HG03025 (cell line): ENCODE results near the gene ACOT7.
A peak's percentile ranks its signal among the peaks of the same experiment; 100 is the strongest.
"Not testable (repeated sequence)": the region's sequence is repeated elsewhere in the genome, so short reads cannot be mapped to it uniquely, and the experiment has no call there.

Source experiments
- ATAC-seq: cut with Tn5 transposase; IDR thresholded peaks from one replicate; pipeline ENCODE4 v1.9.1; 2021; ENCODE audit warnings: mild to moderate bottlenecking, moderate library complexity; ENCODE audit not compliant: unreplicated experiment, low FRiP score

ACOT7 gene

DNA sequence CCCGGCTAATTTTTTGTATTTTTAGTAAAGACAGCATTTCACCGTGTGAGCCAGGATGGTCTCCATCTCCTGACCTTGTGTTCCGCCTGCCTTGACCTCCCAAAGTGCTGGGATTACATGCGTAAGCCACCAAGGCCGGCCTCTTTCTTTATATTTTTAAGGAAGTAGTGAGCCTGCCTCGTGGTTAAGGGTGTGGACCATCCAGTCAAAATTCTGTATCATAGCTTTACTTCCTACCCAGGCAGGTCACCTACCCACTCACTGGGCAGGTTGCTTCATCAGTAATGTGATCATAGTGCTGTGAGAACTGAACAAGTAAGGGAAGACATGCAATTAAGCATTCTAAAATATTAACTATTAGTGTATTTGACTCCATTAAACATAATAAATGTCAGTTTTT lies 8.1 kb upstream of the ACOT7 start:
- ATAC-seq: no peak

DNA sequence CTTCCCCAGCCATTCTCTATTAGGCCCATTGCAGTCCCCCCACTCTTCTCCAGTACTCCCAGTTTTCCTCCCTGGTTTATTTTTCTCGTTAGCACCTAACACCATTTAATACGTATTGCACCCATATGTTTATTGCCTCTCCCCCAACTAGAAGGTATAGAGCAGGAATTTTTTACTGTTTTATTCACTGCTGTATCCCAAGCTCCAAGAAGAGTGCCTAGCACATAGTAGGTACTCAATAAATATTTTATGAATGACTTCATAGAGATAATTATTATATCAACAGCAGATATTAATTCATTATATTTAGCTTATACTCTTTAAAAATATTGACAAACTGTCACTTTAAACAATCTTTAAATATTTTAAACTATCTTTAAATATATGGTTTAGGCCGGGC lies 5.7 kb upstream of the ACOT7 start:
- ATAC-seq: no peak

DNA sequence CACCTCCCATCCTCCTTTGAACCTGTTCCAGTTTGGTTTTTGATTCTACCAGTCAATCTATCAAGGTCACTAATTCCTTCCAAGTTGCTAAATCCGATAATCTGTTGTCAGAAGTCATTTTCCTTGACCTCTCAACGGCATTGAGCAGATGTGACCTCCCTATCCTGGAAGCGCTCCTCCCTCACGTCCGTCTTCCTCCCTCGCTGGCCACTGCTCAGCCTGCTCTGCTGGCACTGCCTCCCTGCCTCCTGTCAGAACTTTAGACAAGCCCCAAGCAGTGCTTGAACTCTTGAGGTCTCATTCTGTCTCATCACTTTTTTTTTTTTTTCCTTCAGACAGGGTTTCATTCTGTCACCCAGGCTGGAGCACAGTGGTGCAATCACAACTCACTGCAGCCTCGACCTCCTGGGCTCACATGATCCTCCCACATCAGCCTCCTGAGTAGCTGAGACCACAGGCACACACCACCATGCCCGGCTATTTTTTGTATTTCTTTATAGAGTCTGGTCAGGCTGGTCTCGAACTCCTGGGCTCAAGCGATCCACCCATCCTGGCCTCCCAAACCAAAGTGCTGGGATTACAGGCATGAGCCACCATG lies 4.4 kb upstream of the ACOT7 start:
- no peak for ATAC-seq

DNA sequence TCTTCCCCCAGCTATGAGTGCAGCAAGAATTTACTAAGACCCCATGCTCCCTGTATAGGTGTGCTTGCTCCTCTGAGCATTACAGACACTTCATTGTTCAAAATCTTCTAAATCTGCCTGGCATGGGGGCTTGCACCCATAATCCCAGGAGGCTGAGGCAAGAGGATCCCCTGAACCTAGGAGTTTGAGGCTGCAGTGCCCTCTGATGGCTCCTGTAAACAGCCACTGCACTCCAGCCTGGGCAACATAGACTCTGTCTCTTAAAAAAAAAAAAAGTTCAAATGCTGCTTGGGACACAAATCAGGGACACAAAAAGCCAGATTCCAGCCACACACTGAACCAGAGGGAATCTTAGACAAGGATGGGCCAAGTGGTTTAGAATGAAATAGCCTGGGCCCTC lies 3.4 kb upstream of the ACOT7 start:
- ATAC-seq: no peak

DNA sequence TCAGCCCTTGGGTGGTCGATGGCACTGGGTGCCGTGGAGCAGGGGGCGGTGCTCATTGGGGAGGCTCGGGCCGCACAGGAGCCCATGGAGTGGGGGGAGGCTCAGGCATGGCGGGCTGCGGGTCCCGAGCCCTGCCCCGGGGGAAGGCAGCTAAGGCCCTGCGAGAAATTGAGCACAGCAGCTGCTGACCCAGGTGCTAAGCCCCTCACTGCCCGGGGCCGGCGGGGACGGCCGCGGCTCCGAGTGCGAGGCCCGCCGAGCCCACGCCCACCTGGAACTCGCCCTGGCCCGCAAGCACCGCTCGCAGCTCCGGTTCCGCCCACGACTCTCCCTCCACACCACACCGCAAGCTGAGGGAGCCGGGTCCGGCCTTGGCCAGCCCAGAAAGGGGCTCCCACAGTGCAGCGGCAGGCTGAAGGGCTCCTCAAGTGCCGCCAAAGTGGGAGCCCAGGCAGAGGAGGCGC lies 2.2 kb upstream of the ACOT7 start:
- ATAC-seq: not testable (repeated sequence)

DNA sequence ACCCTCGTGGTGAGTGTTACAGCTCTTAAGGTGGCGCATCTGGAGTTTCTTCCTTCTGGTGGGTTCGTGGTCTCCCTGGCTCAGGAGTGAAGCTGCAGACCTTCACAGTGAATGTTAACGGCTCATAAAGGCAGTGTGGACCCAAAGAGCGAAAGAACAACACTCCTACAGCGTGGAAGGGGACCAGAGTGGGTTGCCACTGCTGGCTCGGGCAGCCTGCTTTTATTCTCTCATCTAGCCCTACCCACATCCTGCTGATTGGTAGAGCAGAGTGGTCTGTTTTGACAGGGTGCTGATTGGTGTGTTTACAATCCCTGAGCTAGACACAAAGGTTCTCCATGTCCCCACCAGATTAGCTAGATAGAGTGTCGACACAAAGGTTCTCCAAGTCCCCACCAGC lies 1.6 kb upstream of the ACOT7 start:
- ATAC-seq: not testable (repeated sequence)

DNA sequence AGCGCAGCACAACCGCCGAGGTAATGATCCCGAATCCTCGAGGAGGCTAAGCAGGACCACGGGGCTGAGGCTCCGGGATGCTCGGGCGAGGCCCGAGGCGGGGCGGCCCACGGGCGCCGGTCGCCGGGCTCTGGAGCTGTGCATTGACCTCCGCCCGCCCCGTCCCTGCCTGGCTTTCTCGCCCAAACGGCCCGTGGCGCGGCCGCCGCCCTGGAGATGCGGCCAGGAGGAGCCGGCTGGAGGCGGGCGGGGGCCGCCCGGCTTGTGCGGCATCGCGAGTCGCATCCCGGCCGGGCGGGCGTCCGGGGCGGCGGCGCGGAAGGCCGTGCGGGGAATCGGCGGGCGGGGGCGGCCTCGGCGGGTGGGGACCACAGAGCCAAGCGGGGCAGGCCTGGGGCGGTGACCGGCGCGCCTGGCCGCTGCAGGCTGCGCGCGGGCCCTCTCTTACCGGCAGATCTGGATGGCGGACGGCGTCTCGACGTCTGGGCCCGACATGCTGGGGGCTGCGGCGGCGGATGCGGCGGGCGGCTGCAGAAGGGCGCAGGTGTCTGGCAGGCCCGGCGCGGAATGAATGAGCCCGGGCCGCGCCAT lies 663 bp downstream of the ACOT7 start:
- ATAC-seq: peak; percentile 18

DNA sequence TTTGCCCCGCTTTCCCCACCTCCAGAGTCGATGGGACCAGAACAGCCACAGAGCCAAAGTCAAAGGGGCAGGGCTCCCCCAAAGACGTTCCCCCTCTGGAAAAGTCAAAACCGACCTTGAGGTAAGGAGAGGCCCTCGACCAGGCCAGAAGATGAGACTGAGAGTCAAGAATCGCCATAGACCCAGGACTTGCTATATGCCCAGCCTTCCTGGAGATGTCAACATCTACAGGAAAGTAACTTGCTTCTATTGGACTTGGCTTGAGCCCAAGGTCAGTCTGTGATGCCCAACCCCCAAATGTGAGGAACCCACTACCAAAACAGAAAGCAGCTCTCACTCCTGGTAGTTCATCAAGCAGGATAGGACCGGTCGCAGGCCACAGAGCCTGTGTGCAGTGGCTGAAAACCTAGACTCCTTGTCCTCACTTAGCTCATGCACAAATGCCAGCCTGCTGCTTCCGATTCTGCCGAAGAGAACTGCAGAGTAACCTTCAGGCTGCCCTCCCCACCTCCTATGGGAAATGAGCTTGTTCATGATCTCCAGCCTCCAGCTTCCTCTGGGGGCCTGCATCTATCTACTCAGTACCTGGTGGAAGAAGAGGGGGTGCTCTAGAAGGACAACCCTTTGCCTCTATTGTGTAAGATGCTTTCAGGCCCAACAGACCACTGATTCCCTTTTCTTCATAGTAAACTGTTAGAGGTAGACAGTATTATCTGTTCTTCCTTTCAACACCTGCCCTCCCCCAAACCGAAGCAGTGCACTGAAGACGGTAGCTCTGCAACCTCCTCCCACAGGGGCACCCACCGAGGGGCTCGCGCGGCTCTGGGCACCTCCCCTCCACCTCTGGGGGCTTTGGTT lies 1.4 kb downstream of the ACOT7 start:
- ATAC-seq: no peak

DNA sequence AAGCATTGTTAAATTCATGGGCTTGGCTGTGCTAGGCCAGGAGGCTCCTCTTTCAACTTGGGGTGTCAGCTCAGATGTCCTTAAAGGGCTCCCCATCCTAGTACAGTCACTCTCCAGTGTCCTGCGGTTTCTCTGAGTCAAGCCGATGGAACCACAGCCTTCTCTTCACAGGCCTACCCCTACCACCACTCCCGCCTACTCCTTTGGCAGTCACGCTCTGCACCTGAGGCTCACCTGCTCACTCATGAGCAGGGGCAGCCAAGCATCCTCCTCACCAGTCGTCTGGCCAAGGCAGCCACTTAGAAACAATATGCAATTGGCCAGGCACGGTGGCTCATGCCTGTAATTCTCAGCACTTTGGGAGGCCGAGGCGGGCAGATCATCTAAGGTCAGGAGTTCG lies 3.6 kb downstream of the ACOT7 start:
- no peak for ATAC-seq

DNA sequence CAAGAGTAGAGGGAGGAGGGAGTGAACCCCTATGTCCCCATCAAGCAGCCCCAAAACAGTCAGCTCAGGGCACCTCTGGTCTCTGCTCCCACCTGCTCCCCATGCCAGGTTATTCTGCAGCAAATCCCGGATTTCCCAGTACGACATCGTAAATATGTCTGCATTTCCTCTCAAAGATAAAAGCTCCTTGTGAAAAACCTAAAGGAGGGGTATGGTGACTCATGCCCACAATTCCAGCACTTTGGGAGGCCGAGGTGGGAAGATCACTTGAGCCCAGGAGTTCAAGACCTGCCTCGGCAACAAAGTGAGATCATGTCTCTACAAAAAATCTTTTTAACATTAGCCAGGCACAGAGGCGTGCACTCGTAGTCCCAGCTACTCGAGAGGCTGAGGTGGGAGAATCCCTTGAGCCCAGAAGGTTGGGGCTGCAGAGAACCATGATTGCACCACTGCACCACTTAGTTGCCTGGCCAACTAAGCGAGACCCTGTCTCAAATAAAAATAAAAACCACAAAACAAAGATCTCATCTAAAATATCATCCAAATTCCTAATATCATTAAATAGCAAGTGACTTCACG lies 7.1 kb downstream of the ACOT7 start:
- ATAC-seq: no peak

DNA sequence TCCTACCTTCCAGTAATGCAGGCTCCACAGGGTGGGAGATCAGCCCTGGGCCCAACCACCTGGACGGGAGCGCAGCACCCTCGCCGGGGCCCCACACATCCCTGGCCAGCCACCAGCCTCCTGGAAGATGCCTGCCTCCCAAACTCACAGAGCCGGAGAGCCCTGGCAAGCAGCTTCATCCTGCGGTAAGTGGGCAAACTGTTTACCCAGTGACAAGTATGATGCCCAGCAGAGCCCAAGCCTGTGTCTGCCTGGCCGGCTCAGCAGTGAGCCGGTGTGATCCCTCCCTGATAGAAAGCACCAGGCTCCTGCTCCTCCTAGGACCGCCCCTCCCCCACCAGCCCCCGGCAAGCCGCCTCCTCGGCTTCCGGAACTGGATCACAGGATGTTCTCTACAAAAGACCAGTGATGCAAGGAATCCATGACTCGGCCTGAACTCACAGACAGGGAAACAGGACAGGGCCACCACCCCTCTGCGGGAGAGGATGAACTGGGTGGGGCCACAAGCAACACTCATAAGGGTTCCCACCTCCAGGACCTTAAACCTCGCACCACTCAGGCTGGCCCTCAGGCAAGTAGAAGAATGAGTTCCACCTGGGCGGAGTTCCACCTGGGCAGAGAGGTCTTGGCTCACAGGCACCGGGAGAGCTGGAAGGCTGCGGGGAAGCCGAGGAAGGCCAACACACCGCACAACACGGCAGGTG lies 7.9 kb downstream of the ACOT7 start:
- no peak for ATAC-seq

DNA sequence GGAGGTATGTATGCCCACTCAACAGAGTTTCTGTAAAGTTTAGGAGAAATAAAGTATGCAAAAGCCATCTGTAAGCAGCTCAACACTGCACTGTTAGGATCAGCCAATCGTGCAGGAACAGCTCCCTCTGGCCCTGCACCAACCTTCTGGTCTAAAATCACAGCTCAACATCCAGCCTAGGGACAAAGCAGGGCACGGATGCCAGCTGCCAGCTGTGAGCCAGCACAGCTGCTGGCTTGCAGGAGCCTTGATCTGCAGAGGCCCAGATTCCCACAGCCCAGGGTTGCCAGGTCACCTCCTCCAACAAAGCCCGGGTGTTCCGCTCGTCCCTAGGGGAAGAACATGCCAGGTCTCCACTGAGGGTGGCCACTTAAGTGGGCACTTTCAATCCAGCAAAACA lies 8.6 kb downstream of the ACOT7 start:
- no peak for ATAC-seq

DNA sequence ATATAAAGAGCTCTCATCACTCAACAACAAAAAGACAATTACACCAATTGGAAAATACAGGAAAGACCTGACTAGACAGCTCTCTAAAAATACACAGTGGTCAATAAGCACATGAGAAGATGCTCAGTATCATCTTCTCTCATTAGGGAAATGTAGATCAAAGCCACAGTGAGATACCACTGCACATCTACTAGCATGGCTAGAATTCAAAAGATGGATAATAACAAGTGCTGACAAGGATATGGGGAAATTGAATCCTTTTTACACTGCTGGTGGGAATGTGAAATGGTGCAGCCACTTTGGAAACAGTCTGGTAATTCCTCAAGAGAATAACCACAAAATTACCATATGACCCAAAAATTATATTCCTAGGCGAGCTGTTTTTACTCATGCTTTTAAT lies 9.4 kb downstream of the ACOT7 start:
- no peak for ATAC-seq

DNA sequence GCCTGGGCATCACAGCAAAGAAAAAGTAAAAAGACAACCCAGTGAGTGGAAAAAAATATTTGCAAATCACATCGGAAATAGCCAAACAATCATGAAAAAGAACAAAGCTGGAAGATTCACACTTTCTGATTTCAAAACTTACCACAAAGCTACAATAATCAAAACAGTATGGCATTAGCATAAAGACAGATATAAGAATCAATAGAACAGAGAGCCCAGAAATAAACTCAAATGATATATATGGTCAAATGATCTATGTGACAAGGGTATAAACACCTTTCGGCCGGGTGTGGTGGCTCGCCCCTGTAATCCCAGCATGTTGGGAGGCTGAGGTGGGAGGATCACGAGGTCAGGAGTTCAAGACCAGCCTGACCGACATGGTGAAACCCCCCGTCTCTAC lies 13.5 kb downstream of the ACOT7 start:
- ATAC-seq: no peak

DNA sequence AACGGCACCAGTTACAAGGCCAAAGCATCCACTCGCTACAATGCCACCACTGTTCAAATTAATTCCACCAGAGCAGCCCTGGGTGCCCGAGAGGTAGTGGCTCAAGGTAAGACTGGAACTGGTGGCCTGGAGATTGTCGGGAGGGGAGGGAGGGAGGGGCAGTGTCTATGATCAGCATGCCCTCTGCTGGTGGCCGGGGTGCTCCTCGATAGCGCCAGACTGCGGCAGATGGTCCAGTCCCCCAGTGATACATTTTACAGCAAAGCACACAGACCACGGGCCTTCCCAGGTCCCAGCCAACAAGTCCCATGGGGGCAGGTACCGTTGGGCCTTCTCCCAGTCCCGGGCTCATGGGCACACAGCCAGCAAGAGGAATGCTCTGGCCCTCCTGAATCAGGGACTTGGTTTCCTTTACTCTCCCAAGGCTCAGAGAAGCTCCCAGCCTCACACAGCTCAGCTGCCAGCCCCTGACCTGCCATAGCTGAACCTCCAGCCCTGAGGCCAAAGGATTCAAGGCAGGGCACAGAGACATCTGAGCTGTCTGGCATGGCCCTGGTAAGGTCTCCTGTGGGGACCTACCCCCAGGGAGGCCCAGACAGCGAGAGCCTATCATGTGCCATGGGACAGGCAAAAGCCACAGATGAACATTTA lies 15.3 kb downstream of the ACOT7 start:
- ATAC-seq: no peak

DNA sequence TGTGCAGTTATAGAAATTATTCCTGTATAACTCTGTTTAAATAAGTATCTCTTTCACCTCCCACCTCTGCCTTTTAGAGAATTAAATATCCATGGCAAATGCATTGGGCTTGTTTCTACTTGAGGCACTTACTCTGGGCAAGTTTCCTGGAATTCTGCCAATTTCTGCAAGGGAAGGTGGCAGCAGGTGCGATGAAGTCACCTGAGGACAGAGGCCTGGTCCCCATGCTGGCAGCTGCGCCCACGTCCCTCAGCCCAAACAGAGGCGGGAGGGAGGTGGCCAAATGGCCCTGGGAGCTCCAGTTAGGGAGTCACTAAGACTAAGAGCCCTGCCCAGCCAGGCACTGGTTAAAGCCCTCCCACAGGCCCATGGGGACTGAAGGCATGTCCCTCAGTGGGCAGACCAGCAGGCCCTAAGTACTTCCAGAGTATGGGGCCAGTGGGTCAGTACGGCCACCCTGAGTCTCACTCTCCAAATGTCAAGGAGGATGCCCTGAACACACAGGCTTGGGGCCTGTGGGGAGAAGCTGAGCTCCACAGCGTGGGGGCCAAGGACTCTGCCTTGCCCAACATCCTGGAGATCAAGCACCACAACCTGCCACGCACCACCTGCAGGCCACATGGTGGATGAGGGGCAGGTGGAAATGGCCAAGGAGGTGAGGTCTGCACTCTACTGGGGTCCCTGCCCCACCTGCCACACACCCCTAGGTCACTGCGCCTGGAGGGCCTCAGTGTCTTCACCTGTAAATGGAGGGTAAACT lies 19.4 kb downstream of the ACOT7 start:
- no peak for ATAC-seq

DNA sequence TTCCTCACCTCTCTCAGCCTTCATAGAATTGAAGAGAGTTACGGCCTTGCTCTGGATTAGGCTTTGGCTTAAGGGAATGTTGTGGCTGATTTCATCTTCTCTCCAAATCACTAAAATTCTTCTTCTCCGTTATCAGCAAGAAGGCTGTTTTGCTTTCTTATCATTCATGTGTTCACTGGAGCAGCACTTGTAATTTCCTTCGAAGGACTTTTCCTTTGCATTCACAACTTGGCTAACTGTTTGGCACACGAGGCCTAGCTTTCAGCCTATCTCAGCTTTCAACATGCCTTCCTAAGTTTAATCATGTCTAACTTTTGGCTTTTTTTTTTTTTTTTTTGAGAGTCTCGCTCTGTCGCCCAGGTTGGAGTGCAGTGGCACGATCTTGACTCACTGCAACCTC lies 21.3 kb downstream of the ACOT7 start:
- not testable (repeated sequence) for ATAC-seq

DNA sequence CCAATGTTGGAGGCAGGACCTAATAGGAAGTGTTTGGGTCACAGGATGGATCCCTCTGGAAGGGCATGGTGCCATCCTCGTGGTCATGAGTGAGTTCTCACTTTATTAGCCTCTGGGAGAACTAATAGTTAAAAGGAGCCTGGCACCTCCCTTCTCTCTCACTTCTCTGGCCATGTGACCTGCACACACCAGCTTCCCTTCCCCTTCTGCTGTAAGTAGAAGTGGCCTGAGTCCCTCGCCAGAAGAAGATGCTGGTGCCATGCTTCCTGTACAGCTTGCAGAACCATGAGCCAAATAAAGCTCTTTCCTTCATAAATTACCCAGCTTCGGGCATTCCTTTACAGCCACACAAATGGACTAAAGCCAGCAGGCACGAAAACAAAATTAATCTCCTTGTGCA lies 23.6 kb downstream of the ACOT7 start:
- ATAC-seq: no peak

DNA sequence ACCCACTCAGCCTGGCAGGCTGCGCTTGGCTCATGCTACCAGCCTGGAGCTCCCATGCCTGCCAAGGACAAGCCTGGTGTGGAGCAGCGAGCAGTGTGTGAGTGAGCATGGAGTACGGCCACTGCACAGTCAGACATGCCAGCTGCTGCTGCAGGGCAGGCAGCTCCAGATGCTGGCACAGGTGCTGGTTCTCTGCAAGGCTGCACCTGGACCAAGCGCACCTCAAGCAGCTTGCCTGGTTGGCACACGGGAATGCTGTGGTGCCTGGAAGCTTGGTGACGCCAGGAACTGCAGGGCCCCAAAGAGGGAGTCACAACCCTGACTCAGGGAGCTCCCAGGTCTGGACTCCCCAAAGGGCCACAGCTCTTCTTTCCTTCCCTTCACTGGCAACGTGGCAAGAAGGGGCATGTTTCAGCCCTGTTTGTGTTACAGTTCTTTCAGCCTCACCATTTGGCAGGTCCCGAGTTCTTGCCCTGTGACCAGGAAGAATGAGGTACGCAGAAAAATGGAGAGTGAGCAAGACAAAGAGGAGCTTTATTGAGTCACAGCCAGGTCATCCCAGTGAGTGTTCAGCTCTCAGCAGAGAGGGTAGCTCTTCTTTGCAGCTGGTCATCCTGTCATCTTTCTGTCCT lies 26.1 kb downstream of the ACOT7 start:
- no peak for ATAC-seq
